IMR-90 (cell line): ENCODE results near the gene SLFNL1. TPM values are rescaled to one million over a fixed set of nuclear protein-coding genes. Genes with fewer than 3 reads are reported as not detected.

ENCODE experiments used
- ATAC-seq: fragments of 200-7000 bp; cut with Tn5 transposase; 2 replicates; pipeline ENCODE4 v1.9.1; 2020; ENCODE audit warnings: low read depth, mild to moderate bottlenecking, moderate library complexity
- BruUV-seq: library from RNA; stranded (reverse); fragments of 400-500 nt; replicated peaks from 2 replicates; lab custom pipeline; 2021; lab: Mats Ljungman, UMichigan
- CTCF ChIA-PET: fragments of 300-600 bp; formaldehyde crosslinking; extraction: SDS; loops from one replicate; lab custom pipeline; 2021; ENCODE audit warnings: antibody characterized with exemption; lab: Yijun Ruan, JAX
- POLR2A ChIA-PET: fragments of 300-600 bp; sonication (Branson Sonifier 250); formaldehyde crosslinking; loops from one replicate; lab custom pipeline; 2022; ENCODE audit warnings: antibody characterized with exemption; ENCODE audit not compliant: unreplicated experiment; lab: Charles Lee
- DNase-seq: peaks from one replicate; pipeline ENCODE4 v3.0.0; 2013
- H2AFZ ChIP-seq: replicated peaks from 2 replicates; pipeline ENCODE3; 2013; ENCODE audit warnings: low read length, mild to moderate bottlenecking; ENCODE audit not compliant: poor library complexity
- H2AK5ac ChIP-seq: 2 replicates; pipeline ENCODE4 v1.6.1; 2013; ENCODE audit warnings: low read depth, low read length, inconsistent platforms
- H2AK9ac ChIP-seq: replicated peaks from 2 replicates; pipeline ENCODE3; 2013; ENCODE audit warnings: mild to moderate bottlenecking, low read depth, low read length, moderate library complexity; ENCODE audit not compliant: poor library complexity
- H2BK120ac ChIP-seq: 2 replicates; pipeline ENCODE4 v1.6.1; 2013; ENCODE audit warnings: low read depth, low read length, inconsistent platforms
- H2BK15ac ChIP-seq: 3 replicates; pipeline ENCODE4 v1.6.1; 2013; ENCODE audit warnings: low read depth, low read length, inconsistent platforms
- H2BK20ac ChIP-seq: 2 replicates; pipeline ENCODE4 v1.6.1; 2013; ENCODE audit warnings: low read depth, mild to moderate bottlenecking, inconsistent platforms, low read length, moderate library complexity
- H2BK5ac ChIP-seq: 2 replicates; pipeline ENCODE4 v1.6.1; 2013; ENCODE audit warnings: mild to moderate bottlenecking, low read depth, low read length, inconsistent platforms; ENCODE audit not compliant: poor library complexity, severe bottlenecking
- H3K14ac ChIP-seq: replicated peaks from 2 replicates; pipeline ENCODE4 v1.6.1; 2013; ENCODE audit warnings: low read depth, low read length, inconsistent platforms
- H3K18ac ChIP-seq: 2 replicates; pipeline ENCODE4 v1.6.1; 2013; ENCODE audit warnings: low read depth, low read length, control low read depth
- H3K23ac ChIP-seq: 2 replicates; pipeline ENCODE4 v1.6.1; 2013; ENCODE audit warnings: low read depth, low read length, inconsistent platforms
- H3K27ac ChIP-seq: 2 replicates; pipeline ENCODE4 v1.5.1; 2013; ENCODE audit warnings: mild to moderate bottlenecking, control low read depth, low read length; ENCODE audit not compliant: insufficient read depth
- H3K27me3 ChIP-seq: 2 replicates; pipeline ENCODE4 v1.6.1; 2013; ENCODE audit warnings: low read length; ENCODE audit not compliant: control insufficient read depth, insufficient read depth
- H3K36me3 ChIP-seq: 2 replicates; pipeline ENCODE4 v1.6.1; 2013; ENCODE audit warnings: low read length, mixed read lengths; ENCODE audit not compliant: control insufficient read depth, insufficient read depth
- H3K4ac ChIP-seq: 2 replicates; pipeline ENCODE4 v1.6.1; 2013; ENCODE audit warnings: low read depth, low read length, inconsistent platforms
- H3K4me1 ChIP-seq: 2 replicates; pipeline ENCODE4 v1.6.1; 2013; ENCODE audit warnings: low read length, mixed read lengths; ENCODE audit not compliant: control insufficient read depth, insufficient read depth
- H3K4me2 ChIP-seq: 2 replicates; pipeline ENCODE4 v1.6.1; 2013; ENCODE audit warnings: low read depth, mild to moderate bottlenecking, control low read depth, low read length, moderate library complexity
- H3K4me3 ChIP-seq: 2 replicates; pipeline ENCODE4 v1.5.1; 2013; ENCODE audit warnings: low read depth, mild to moderate bottlenecking, control low read depth, low read length, moderate library complexity; ENCODE audit not compliant: insufficient read depth
- H3K56ac ChIP-seq: 2 replicates; pipeline ENCODE4 v1.6.1; 2013; ENCODE audit warnings: low read length, inconsistent platforms; ENCODE audit not compliant: insufficient read depth; ENCODE audit errors: extremely low read depth
- H3K79me1 ChIP-seq, 2 experiments: 2 replicates each; pipeline ENCODE4 v1.6.1; 2013; ENCODE audit warnings: low read length in 2 of 2, inconsistent platforms in 1 of 2, low read depth in 1 of 2
- H3K9ac ChIP-seq: 2 replicates; pipeline ENCODE4 v1.6.1; 2013; ENCODE audit warnings: low read depth, low read length, control low read depth
- H3K9me1 ChIP-seq: 2 replicates; pipeline ENCODE4 v1.6.1; 2013; ENCODE audit warnings: low read length, inconsistent platforms; ENCODE audit not compliant: insufficient read depth
- H3K9me3 ChIP-seq: 2 replicates; pipeline ENCODE4 v1.6.1; 2013; ENCODE audit warnings: low read length; ENCODE audit not compliant: control insufficient read depth, insufficient read depth
- H4K20me1 ChIP-seq: 2 replicates; pipeline ENCODE4 v1.6.1; 2013; ENCODE audit warnings: low read length, inconsistent platforms; ENCODE audit not compliant: insufficient read depth
- H4K5ac ChIP-seq: 2 replicates; pipeline ENCODE4 v1.6.1; 2013; ENCODE audit warnings: mild to moderate bottlenecking, low read depth, low read length, control low read depth
- H4K8ac ChIP-seq, 2 experiments: 2 replicates each; pipeline ENCODE4 v1.6.1; 2013; ENCODE audit warnings: low read depth in 2 of 2, low read length in 2 of 2, control low read depth in 1 of 2, inconsistent platforms in 1 of 2
- H4K91ac ChIP-seq: 2 replicates; pipeline ENCODE4 v1.6.1; 2013; ENCODE audit warnings: low read depth, low read length, inconsistent platforms; ENCODE audit not compliant: insufficient read depth
- BHLHE40 ChIP-seq: fragments of 150-350 bp; IDR thresholded peaks from 2 replicates; pipeline ENCODE4 v1.6.1; 2016; ENCODE audit warnings: mild to moderate bottlenecking, low read depth, low read length
- CEBPB ChIP-seq: IDR thresholded peaks from 2 replicates; pipeline ENCODE4 v1.6.1; 2012; ENCODE audit warnings: low read depth, low read length, improper control_type of control experiment
- ELK1 ChIP-seq: fragments of 150-350 bp; IDR thresholded peaks from 2 replicates; pipeline ENCODE4 v1.6.1; 2016; ENCODE audit warnings: low read depth, mild to moderate bottlenecking, low read length, moderate library complexity, borderline replicate concordance
- MXI1 ChIP-seq: IDR thresholded peaks from 2 replicates; pipeline ENCODE4 v1.6.1; 2012; ENCODE audit warnings: low read depth, mild to moderate bottlenecking, low read length, moderate library complexity, borderline replicate concordance
- POLR2A ChIP-seq: IDR thresholded peaks from 2 replicates; pipeline ENCODE4 v1.6.1; 2012; ENCODE audit warnings: mild to moderate bottlenecking, low read depth, low read length
- RAD21 ChIP-seq: IDR thresholded peaks from 2 replicates; pipeline ENCODE4 v1.6.1; 2012; ENCODE audit warnings: low read length, improper control_type of control experiment
- RCOR1 ChIP-seq: IDR thresholded peaks from 2 replicates; pipeline ENCODE4 v1.6.1; 2012; ENCODE audit warnings: mild to moderate bottlenecking, low read length, improper control_type of control experiment; ENCODE audit not compliant: insufficient replicate concordance
- USF2 ChIP-seq: fragments of 150-350 bp; IDR thresholded peaks from 2 replicates; pipeline ENCODE4 v1.6.1; 2017; ENCODE audit warnings: mild to moderate bottlenecking, antibody characterized with exemption, low read length, low read depth
- WGBS, 2 experiments: methylation state at CpG; one replicate each; pipeline versions ENCODE4 v1.1.5 to v1.1.7; 2013; ENCODE audit warnings: missing lambda C conversion rate in 2 of 2; ENCODE audit not compliant: insufficient read length in 1 of 2; ENCODE audit errors: extremely low coverage in 2 of 2; 5-methylcytosine and 5-hydroxymethylcytosine counted together
- dilution Hi-C: fragments of 300-500 bp; cut with HindIII; formaldehyde crosslinking; loops from one replicate; pipeline ENCODE4 v1.14.3; 2018; ENCODE audit warnings: low sequenced_read_pairs; ENCODE audit not compliant: unreplicated experiment
- in situ Hi-C: fragments of 300-500 bp; cut with MboI; formaldehyde crosslinking; loops from 3 replicates; pipeline ENCODE4 v1.14.3; 2019; ENCODE audit warnings: low sequenced_read_pairs, inconsistent platforms, mixed read lengths
- intact Hi-C: fragments of 100-400 bp; cut with micrococcal nuclease; formaldehyde crosslinking; loops from 2 replicates; pipeline ENCODE4 v1.10.0; 2022
- polyA plus RNA-seq, 3 experiments: library from polyadenylated mRNA; depleted of rRNA; stranded (reverse); fragments of >200 nt; gene quantifications; 2 replicates each; pipeline ENCODE4 v1.2.3, GENCODE V29; 2012; ENCODE audit warnings: low replicate concordance in 1 of 3
- total RNA-seq: library from RNA; depleted of rRNA; stranded (reverse); fragments of >200 nt; gene quantifications from 2 replicates; pipeline ENCODE4 v1.2.3, GENCODE V29; 2012
- TF ChIP-seq, protein P1 (sequence below): conservative IDR thresholded peaks from 2 replicates; pipeline ENCODE4 v1.5.1; 2012; ENCODE audit warnings: mild to moderate bottlenecking, low read depth, low read length, improper control_type of control experiment

Gene SLFNL1
- total and polyA plus RNA-seq, 2 of the 4 experiments (the other 2 are of a cell fraction), result under 0.01 to 0.09 TPM

DNA sequence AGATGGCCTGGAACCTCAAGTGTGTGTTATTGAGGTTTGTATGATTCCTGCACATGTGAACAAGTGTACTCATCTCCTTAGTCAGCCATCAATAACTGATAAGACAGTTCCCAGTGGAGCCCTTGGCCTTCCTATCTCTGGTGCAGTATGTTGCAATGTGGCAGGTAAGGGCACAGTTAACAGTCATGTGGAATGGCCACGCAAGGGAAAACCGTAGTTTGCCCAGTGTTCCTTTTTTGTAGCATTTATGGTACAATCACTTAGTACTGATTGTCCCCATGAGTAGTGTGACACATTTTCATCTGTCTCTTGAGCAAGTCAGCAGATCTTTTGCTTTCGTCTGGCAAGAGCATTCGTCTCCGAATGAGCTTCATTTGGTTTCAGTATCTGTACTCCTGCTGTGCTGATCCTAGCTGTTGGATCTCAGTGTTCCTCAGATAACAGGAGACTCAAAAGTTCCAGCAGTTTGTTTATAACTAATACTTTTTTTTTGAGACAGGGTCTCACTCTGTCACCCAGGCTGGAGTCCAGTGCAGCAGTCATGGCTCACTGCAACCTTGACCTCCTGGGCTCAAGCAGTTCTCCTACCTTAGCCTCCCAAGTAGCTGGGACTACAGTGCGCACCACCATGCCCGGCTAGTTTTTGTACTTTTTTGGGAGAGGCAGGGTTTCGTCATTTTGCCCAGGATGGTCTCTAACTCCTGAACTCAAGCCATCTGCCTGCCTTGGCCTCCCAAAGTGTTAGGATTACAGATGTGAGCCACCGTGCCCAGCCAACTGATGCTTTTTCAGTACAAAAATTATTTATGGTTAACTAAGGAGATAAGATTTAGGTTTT lies 33.9 kb downstream of the SLFNL1 start:
- no peak overlapping the region for H3K27ac ChIP-seq
- TF ChIP-seq, protein P1, sequence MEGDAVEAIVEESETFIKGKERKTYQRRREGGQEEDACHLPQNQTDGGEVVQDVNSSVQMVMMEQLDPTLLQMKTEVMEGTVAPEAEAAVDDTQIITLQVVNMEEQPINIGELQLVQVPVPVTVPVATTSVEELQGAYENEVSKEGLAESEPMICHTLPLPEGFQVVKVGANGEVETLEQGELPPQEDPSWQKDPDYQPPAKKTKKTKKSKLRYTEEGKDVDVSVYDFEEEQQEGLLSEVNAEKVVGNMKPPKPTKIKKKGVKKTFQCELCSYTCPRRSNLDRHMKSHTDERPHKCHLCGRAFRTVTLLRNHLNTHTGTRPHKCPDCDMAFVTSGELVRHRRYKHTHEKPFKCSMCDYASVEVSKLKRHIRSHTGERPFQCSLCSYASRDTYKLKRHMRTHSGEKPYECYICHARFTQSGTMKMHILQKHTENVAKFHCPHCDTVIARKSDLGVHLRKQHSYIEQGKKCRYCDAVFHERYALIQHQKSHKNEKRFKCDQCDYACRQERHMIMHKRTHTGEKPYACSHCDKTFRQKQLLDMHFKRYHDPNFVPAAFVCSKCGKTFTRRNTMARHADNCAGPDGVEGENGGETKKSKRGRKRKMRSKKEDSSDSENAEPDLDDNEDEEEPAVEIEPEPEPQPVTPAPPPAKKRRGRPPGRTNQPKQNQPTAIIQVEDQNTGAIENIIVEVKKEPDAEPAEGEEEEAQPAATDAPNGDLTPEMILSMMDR, result no peak
- TF ChIP-seq USF2, result no peak
- no peak for TF ChIP-seq POLR2A
- TF ChIP-seq CEBPB, result no peak
- no peak for TF ChIP-seq MXI1
- no peak for TF ChIP-seq BHLHE40
- no peak for TF ChIP-seq ELK1
- no peak for TF ChIP-seq RCOR1
- TF ChIP-seq RAD21, result no peak
- ATAC-seq (no peak), DNase-seq (no peak)
- no peak overlapping the region for H3K56ac ChIP-seq
- H3K9me3 ChIP-seq, result no peaks in the 10 kb centered on the region
- no peak overlapping the region for H3K18ac ChIP-seq
- no peak overlapping the region for H2BK15ac ChIP-seq
- no peak overlapping the region for H2BK120ac ChIP-seq
- H3K4ac ChIP-seq, result no peak overlapping the region
- H2BK5ac ChIP-seq, result peak overlapping the region; percentile 5
- H3K4me1 ChIP-seq, result peaks cover 15% of the 10 kb centered on the region
- no peak overlapping the region for H2AK9ac ChIP-seq
- no peak overlapping the region for H3K23ac ChIP-seq
- H4K20me1 ChIP-seq, result peaks cover 17% of the 10 kb centered on the region
- BruUV-seq, result no TSS peak
- no peaks in the 10 kb centered on the region for H3K27me3 ChIP-seq
- no peak overlapping the region for H3K14ac ChIP-seq
- H3K79me1 ChIP-seq, result peaks cover 41 to 67% of the 10 kb centered on the region in 2 experiments
- H3K9me1 ChIP-seq, result peaks cover 13% of the 10 kb centered on the region
- dilution Hi-C loops (no loop called here), intact Hi-C loops (no loop called here), in situ Hi-C loops (no loop called here)
- 97% methylated on average over 6 of the region's 9 CpGs; no CpG with 5 or more reads in 1 of the 2 experiments for WGBS, 2 experiments
- POLR2A ChIA-PET, result no interaction called here
- peaks cover 39% of the 10 kb centered on the region for H3K36me3 ChIP-seq
- no peak overlapping the region for H2BK20ac ChIP-seq
- no peak overlapping the region for H4K5ac ChIP-seq
- H4K8ac ChIP-seq, result no peak overlapping the region
- no peak overlapping the region for H3K4me3 ChIP-seq
- H3K4me2 ChIP-seq, result no peak overlapping the region
- no peak overlapping the region for H2AFZ ChIP-seq
- no peak overlapping the region for H3K9ac ChIP-seq
- H2AK5ac ChIP-seq, result no peak overlapping the region; the same call in 1 of the 2 replicates
- CTCF ChIA-PET, result interaction anchor here (1.0 kb wide), 1 partner anchor 15 kb away, joined by 4 read pairs; no protein-coding TSS in a partner anchor
- no peak overlapping the region for H4K91ac ChIP-seq
